HEK293 (cell line): Measurements from ENCODE around the gene KRT9.

ENCODE experiments used
- KLF8 ChIP-seq: fragments of 450-650 bp; formaldehyde crosslinking; IDR thresholded peaks from 2 replicates; pipeline ENCODE4 v1.5.1; 2016; ENCODE audit warnings: missing biosample characterization, missing genetic modification characterization
- RBAK ChIP-seq: fragments of 450-650 bp; formaldehyde crosslinking; IDR thresholded peaks from 2 replicates; pipeline ENCODE4 v1.5.1; 2016; ENCODE audit warnings: missing biosample characterization, missing genetic modification characterization
- SALL2 ChIP-seq: fragments of 450-650 bp; formaldehyde crosslinking; IDR thresholded peaks from 2 replicates; pipeline ENCODE4 v1.5.0; 2017; ENCODE audit warnings: missing biosample characterization, mild to moderate bottlenecking, missing genetic modification characterization, borderline replicate concordance
- SETDB1 ChIP-seq: IDR thresholded peaks from one replicate; pipeline ENCODE4 v1.6.1; 2017; ENCODE audit warnings: mild to moderate bottlenecking, low read length, moderate library complexity, mixed read lengths; ENCODE audit not compliant: insufficient read length
- SP3 ChIP-seq: fragments of 450-650 bp; formaldehyde crosslinking; IDR thresholded peaks from 2 replicates; pipeline ENCODE4 v1.5.1; 2016; ENCODE audit warnings: missing biosample characterization, missing genetic modification characterization
- ZNF112 ChIP-seq: fragments of 450-650 bp; formaldehyde crosslinking; IDR thresholded peaks from 2 replicates; pipeline ENCODE4 v1.5.0; 2017; ENCODE audit warnings: missing biosample characterization, missing genetic modification characterization
- ZNF140 ChIP-seq: fragments of 450-650 bp; formaldehyde crosslinking; IDR thresholded peaks from 2 replicates; pipeline ENCODE4 v1.5.1; 2016; ENCODE audit warnings: missing biosample characterization, missing genetic modification characterization
- ZNF248 ChIP-seq: fragments of 450-650 bp; formaldehyde crosslinking; IDR thresholded peaks from 2 replicates; pipeline ENCODE4 v1.5.1; 2017; ENCODE audit warnings: missing biosample characterization, missing genetic modification characterization
- ZNF266 ChIP-seq: fragments of 450-650 bp; formaldehyde crosslinking; IDR thresholded peaks from 2 replicates; pipeline ENCODE4 v1.5.1; 2016; ENCODE audit warnings: missing biosample characterization, missing genetic modification characterization, low read depth
- ZNF311 ChIP-seq: fragments of 450-650 bp; formaldehyde crosslinking; IDR thresholded peaks from 2 replicates; pipeline ENCODE4 v1.5.1; 2017; ENCODE audit warnings: missing biosample characterization, missing genetic modification characterization, borderline replicate concordance
- ZNF394 ChIP-seq: fragments of 450-650 bp; formaldehyde crosslinking; IDR thresholded peaks from 2 replicates; pipeline ENCODE4 v1.5.1; 2016; ENCODE audit warnings: missing biosample characterization, missing genetic modification characterization, mild to moderate bottlenecking, moderate library complexity, borderline replicate concordance
- ZNF426 ChIP-seq: fragments of 450-650 bp; formaldehyde crosslinking; IDR thresholded peaks from 2 replicates; pipeline ENCODE4 v1.5.1; 2017; ENCODE audit warnings: missing biosample characterization, missing genetic modification characterization, mild to moderate bottlenecking, inconsistent platforms, moderate library complexity
- ZNF433 ChIP-seq: fragments of 450-650 bp; formaldehyde crosslinking; IDR thresholded peaks from 2 replicates; pipeline ENCODE4 v1.5.1; 2016; ENCODE audit warnings: missing biosample characterization, missing genetic modification characterization, low read depth
- ZNF514 ChIP-seq: fragments of 450-650 bp; formaldehyde crosslinking; IDR thresholded peaks from 2 replicates; pipeline ENCODE4 v1.5.1; 2016; ENCODE audit warnings: missing biosample characterization, missing genetic modification characterization
- ZNF544 ChIP-seq: fragments of 450-650 bp; formaldehyde crosslinking; IDR thresholded peaks from 2 replicates; pipeline ENCODE4 v1.5.0; 2017; ENCODE audit warnings: missing biosample characterization, missing genetic modification characterization
- ZNF560 ChIP-seq: fragments of 450-650 bp; formaldehyde crosslinking; IDR thresholded peaks from 2 replicates; pipeline ENCODE4 v1.5.1; 2017; ENCODE audit warnings: missing biosample characterization, missing genetic modification characterization, borderline replicate concordance
- ZNF621 ChIP-seq: fragments of 450-650 bp; formaldehyde crosslinking; IDR thresholded peaks from 2 replicates; pipeline ENCODE4 v1.5.1; 2017; ENCODE audit warnings: missing biosample characterization, missing genetic modification characterization
- ZNF664 ChIP-seq: fragments of 450-650 bp; formaldehyde crosslinking; IDR thresholded peaks from 2 replicates; pipeline ENCODE4 v1.5.1; 2016; ENCODE audit warnings: missing biosample characterization, missing genetic modification characterization
- ZNF670 ChIP-seq: fragments of 450-650 bp; formaldehyde crosslinking; IDR thresholded peaks from 2 replicates; pipeline ENCODE4 v1.5.1; 2016; ENCODE audit warnings: missing biosample characterization, missing genetic modification characterization, low read depth
- ZNF677 ChIP-seq: fragments of 450-650 bp; IDR thresholded peaks from 2 replicates; pipeline ENCODE4 v1.5.0; 2018; ENCODE audit warnings: missing biosample characterization, mild to moderate bottlenecking, missing genetic modification characterization, moderate library complexity
- ZNF791 ChIP-seq: fragments of 450-650 bp; formaldehyde crosslinking; IDR thresholded peaks from 2 replicates; pipeline ENCODE4 v1.5.1; 2016; ENCODE audit warnings: missing biosample characterization, missing genetic modification characterization
- TF ChIP-seq, protein P1 (sequence below): fragments of 450-650 bp; formaldehyde crosslinking; IDR thresholded peaks from 2 replicates; pipeline ENCODE4 v1.5.1; 2016; ENCODE audit warnings: missing biosample characterization, missing genetic modification characterization
- TF ChIP-seq, protein P2 (sequence below): fragments of 450-650 bp; IDR thresholded peaks from 2 replicates; pipeline ENCODE4 v1.5.1; 2018; ENCODE audit warnings: missing biosample characterization, missing genetic modification characterization
- TF ChIP-seq, protein P3 (sequence below): fragments of 450-650 bp; formaldehyde crosslinking; IDR thresholded peaks from 2 replicates; pipeline ENCODE4 v1.5.1; 2017; ENCODE audit warnings: missing biosample characterization, mild to moderate bottlenecking, missing genetic modification characterization, moderate library complexity
- TF ChIP-seq, protein P4 (sequence below): IDR thresholded peaks from 2 replicates; pipeline ENCODE4 v1.6.1; 2011; ENCODE audit warnings: mild to moderate bottlenecking, low read depth, low read length, borderline replicate concordance
- TF ChIP-seq, protein P5 (sequence below): fragments of 450-650 bp; formaldehyde crosslinking; IDR thresholded peaks from 2 replicates; pipeline ENCODE4 v1.5.1; 2016; ENCODE audit warnings: missing biosample characterization, missing genetic modification characterization
- TF ChIP-seq, protein P6 (sequence below): fragments of 450-650 bp; formaldehyde crosslinking; IDR thresholded peaks from 2 replicates; pipeline ENCODE4 v1.5.1; 2016; ENCODE audit warnings: missing biosample characterization, missing genetic modification characterization
- TF ChIP-seq, protein P7 (sequence below): fragments of 450-650 bp; formaldehyde crosslinking; IDR thresholded peaks from 2 replicates; pipeline ENCODE4 v1.5.1; 2016; ENCODE audit warnings: missing biosample characterization, missing genetic modification characterization

The KRT9 gene

DNA sequence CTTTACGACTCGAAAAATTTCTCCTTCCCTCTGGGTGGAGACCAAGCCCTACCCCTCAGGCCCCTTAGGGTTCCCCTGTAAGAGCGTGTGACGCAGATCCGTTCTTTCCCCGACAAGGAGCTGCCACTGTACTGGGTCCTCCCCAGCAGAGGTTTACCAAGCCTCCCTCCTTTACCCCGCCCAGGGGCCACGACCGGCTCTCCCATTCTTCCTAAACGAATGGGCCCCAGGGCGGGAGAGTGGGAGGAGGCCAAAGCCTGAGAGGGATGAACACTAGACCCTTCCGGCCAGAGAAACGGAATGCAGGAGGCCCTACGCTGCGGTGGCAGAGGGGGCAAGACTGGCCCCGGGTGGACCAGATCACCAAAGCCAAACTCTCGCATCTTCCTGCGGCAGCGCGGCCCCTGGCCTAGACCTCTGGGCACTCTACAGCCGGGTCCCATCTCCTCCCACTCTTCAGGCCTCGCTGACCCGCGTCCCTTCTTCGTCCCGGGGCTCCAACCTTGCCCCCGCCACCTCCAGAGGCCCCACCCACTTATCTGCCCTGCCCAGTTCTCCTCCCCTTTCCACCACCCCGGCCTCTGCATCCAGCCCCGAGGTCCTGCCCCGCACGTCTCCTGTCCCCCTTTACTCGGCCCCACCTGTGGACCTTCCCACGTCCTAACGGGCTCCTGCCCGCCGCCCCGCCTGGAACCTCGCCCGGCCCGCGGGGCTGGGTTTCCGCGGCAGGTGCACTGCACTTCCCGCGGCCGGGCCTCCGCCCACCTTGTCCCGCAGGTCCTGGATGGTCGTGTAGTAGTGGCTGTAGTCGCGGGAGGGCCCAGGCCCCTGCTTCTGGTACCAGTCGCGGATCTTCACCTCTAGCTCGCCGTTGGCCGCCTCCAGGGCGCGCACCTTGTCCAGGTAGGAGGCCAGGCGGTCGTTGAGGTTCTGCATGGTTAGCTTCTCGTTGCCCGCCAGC, 44.5 kb downstream of the KRT9 start (continued):
- TF ChIP-seq ZNF433 (tag by site-specific recombination): no peak
- TF ChIP-seq ZNF621 (tag by site-specific recombination): no peak
- no peak for TF ChIP-seq ZNF664 (tag by site-specific recombination)
- peak; percentile 88; the same call in 1 of the 2 replicates for TF ChIP-seq KLF8 (tag by site-specific recombination)
- no peak for TF ChIP-seq ZNF560
- no peak for TF ChIP-seq ZNF514 (tag by site-specific recombination)
- TF ChIP-seq ZNF426: no peak
- TF ChIP-seq SP3 (tag by site-specific recombination): peak; percentile 96
- TF ChIP-seq ZNF677 (tag by site-specific recombination): no peak
- TF ChIP-seq, protein P1, sequence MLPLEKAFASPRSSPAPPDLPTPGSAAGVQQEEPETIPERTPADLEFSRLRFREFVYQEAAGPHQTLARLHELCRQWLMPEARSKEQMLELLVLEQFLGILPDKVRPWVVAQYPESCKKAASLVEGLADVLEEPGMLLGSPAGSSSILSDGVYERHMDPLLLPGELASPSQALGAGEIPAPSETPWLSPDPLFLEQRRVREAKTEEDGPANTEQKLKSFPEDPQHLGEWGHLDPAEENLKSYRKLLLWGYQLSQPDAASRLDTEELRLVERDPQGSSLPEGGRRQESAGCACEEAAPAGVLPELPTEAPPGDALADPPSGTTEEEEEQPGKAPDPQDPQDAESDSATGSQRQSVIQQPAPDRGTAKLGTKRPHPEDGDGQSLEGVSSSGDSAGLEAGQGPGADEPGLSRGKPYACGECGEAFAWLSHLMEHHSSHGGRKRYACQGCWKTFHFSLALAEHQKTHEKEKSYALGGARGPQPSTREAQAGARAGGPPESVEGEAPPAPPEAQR (tag by site-specific recombination): no peak
- no peak for TF ChIP-seq ZNF791 (tag by site-specific recombination)
- no peak for TF ChIP-seq ZNF394 (tag by site-specific recombination)
- TF ChIP-seq, protein P2, sequence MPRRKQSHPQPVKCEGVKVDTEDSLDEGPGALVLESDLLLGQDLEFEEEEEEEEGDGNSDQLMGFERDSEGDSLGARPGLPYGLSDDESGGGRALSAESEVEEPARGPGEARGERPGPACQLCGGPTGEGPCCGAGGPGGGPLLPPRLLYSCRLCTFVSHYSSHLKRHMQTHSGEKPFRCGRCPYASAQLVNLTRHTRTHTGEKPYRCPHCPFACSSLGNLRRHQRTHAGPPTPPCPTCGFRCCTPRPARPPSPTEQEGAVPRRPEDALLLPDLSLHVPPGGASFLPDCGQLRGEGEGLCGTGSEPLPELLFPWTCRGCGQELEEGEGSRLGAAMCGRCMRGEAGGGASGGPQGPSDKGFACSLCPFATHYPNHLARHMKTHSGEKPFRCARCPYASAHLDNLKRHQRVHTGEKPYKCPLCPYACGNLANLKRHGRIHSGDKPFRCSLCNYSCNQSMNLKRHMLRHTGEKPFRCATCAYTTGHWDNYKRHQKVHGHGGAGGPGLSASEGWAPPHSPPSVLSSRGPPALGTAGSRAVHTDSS (tag by site-specific recombination): no peak
- TF ChIP-seq, protein P3, sequence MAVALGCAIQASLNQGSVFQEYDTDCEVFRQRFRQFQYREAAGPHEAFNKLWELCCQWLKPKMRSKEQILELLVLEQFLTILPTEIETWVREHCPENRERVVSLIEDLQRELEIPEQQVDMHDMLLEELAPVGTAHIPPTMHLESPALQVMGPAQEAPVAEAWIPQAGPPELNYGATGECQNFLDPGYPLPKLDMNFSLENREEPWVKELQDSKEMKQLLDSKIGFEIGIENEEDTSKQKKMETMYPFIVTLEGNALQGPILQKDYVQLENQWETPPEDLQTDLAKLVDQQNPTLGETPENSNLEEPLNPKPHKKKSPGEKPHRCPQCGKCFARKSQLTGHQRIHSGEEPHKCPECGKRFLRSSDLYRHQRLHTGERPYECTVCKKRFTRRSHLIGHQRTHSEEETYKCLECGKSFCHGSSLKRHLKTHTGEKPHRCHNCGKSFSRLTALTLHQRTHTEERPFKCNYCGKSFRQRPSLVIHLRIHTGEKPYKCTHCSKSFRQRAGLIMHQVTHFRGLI (tag by site-specific recombination): no peak
- TF ChIP-seq ZNF311: no peak
- TF ChIP-seq ZNF140 (tag by site-specific recombination): no peak
- no peak for TF ChIP-seq ZNF248 (tag by site-specific recombination)
- TF ChIP-seq, protein P4, sequence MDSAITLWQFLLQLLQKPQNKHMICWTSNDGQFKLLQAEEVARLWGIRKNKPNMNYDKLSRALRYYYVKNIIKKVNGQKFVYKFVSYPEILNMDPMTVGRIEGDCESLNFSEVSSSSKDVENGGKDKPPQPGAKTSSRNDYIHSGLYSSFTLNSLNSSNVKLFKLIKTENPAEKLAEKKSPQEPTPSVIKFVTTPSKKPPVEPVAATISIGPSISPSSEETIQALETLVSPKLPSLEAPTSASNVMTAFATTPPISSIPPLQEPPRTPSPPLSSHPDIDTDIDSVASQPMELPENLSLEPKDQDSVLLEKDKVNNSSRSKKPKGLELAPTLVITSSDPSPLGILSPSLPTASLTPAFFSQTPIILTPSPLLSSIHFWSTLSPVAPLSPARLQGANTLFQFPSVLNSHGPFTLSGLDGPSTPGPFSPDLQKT: no peak
- TF ChIP-seq ZNF544 (tag by site-specific recombination): no peak
- TF ChIP-seq RBAK: no peak
- TF ChIP-seq ZNF266 (tag by site-specific recombination): no peak
- TF ChIP-seq, protein P5, sequence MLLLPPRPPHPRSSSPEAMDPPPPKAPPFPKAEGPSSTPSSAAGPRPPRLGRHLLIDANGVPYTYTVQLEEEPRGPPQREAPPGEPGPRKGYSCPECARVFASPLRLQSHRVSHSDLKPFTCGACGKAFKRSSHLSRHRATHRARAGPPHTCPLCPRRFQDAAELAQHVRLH: no peak
- TF ChIP-seq SETDB1: no peak
- TF ChIP-seq ZNF112 (tag by site-specific recombination): no peak
- TF ChIP-seq, protein P6, sequence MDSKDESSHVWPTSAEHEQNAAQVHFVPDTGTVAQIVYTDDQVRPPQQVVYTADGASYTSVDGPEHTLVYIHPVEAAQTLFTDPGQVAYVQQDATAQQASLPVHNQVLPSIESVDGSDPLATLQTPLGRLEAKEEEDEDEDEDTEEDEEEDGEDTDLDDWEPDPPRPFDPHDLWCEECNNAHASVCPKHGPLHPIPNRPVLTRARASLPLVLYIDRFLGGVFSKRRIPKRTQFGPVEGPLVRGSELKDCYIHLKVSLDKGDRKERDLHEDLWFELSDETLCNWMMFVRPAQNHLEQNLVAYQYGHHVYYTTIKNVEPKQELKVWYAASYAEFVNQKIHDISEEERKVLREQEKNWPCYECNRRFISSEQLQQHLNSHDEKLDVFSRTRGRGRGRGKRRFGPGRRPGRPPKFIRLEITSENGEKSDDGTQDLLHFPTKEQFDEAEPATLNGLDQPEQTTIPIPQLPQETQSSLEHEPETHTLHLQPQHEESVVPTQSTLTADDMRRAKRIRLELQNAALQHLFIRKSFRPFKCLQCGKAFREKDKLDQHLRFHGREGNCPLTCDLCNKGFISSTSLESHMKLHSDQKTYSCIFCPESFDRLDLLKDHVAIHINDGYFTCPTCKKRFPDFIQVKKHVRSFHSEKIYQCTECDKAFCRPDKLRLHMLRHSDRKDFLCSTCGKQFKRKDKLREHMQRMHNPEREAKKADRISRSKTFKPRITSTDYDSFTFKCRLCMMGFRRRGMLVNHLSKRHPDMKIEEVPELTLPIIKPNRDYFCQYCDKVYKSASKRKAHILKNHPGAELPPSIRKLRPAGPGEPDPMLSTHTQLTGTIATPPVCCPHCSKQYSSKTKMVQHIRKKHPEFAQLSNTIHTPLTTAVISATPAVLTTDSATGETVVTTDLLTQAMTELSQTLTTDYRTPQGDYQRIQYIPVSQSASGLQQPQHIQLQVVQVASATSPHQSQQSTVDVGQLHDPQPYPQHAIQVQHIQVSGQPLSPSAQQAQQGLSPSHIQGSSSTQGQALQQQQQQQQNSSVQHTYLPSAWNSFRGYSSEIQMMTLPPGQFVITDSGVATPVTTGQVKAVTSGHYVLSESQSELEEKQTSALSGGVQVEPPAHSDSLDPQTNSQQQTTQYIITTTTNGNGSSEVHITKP (tag by site-specific recombination): peak; percentile 86
- no peak for TF ChIP-seq SALL2 (tag by site-specific recombination)
- TF ChIP-seq, protein P7, sequence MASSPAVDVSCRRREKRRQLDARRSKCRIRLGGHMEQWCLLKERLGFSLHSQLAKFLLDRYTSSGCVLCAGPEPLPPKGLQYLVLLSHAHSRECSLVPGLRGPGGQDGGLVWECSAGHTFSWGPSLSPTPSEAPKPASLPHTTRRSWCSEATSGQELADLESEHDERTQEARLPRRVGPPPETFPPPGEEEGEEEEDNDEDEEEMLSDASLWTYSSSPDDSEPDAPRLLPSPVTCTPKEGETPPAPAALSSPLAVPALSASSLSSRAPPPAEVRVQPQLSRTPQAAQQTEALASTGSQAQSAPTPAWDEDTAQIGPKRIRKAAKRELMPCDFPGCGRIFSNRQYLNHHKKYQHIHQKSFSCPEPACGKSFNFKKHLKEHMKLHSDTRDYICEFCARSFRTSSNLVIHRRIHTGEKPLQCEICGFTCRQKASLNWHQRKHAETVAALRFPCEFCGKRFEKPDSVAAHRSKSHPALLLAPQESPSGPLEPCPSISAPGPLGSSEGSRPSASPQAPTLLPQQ (tag by site-specific recombination): 0 out of 2 replicates have a peak, but pooled peaks have one; percentile 35
- TF ChIP-seq ZNF670: no peak
